Common myeloid progenitor, CD34-positive (primary cell): ENCODE measurements around the gene UBE2I.

Source experiments
- CTCF ChIA-PET: fragments of 350-600 bp; sonication (Branson Sonifier 250); formaldehyde crosslinking; loops from one replicate; lab custom pipeline; 2021; ENCODE audit warnings: antibody characterized with exemption; lab: Charles Lee
- POLR2A ChIA-PET: fragments of 350-600 bp; sonication (Branson Sonifier 250); formaldehyde crosslinking; loops from one replicate; lab custom pipeline; 2021; ENCODE audit warnings: antibody characterized with exemption; lab: Charles Lee
- DNase-seq, 3 donors: peaks; one replicate each; pipeline versions ENCODE4 v3.0.0 to v3.0.0-alpha.2; 2013
- H3K27ac ChIP-seq, 2 experiments: 1 replicate in 1 of 2; 2 replicates in 1 of 2; pipeline ENCODE4 v1.7.0; 2013; ENCODE audit warnings: inconsistent platforms in 2 of 2, low read length in 2 of 2, mild to moderate bottlenecking in 2 of 2, low read depth in 1 of 2, moderate library complexity in 1 of 2; ENCODE audit not compliant: severe bottlenecking in 2 of 2, insufficient read depth in 1 of 2, poor library complexity in 1 of 2
- H3K27me3 ChIP-seq, 5 experiments: replicated peaks in 2 of 5; 1 replicate in 3 of 5; 2 replicates in 2 of 5; pipeline versions ENCODE4 v1.6.1 to v1.7.0; 2013; ENCODE audit warnings: low read length in 4 of 5, mild to moderate bottlenecking in 2 of 5, moderate library complexity in 2 of 5, inconsistent platforms in 1 of 5; ENCODE audit not compliant: insufficient read depth in 5 of 5, control insufficient read depth in 4 of 5
- H3K36me3 ChIP-seq, 4 experiments: 1 replicate in 2 of 4; 2 replicates in 2 of 4; pipeline versions ENCODE4 v1.6.1 to v1.7.0; 2013; ENCODE audit warnings: low read length in 3 of 4, control low read depth in 1 of 4, mild to moderate bottlenecking in 1 of 4; ENCODE audit not compliant: control insufficient read depth in 4 of 4, insufficient read depth in 4 of 4
- H3K4me1 ChIP-seq, 4 experiments: 1 replicate in 3 of 4; 2 replicates in 1 of 4; pipeline versions ENCODE4 v1.6.1 to v1.7.1; 2013; ENCODE audit warnings: low read length in 3 of 4, mild to moderate bottlenecking in 3 of 4, control low read depth in 1 of 4, inconsistent platforms in 1 of 4, moderate library complexity in 1 of 4; ENCODE audit not compliant: control insufficient read depth in 4 of 4, insufficient read depth in 4 of 4; ENCODE audit errors: control extremely low read depth in 1 of 4
- H3K4me3 ChIP-seq, 7 experiments: 1 replicate in 4 of 7; 2 replicates in 3 of 7; pipeline versions ENCODE4 v1.5.1 to v1.7.0; 2013; ENCODE audit warnings: mild to moderate bottlenecking in 7 of 7, low read length in 6 of 7, moderate library complexity in 6 of 7, inconsistent platforms in 2 of 7, low read depth in 2 of 7, control low read depth in 1 of 7; ENCODE audit not compliant: insufficient read depth in 4 of 7, control insufficient read depth in 1 of 7; ENCODE audit errors: extremely low read depth in 1 of 7
- H3K9me3 ChIP-seq, 5 experiments: 1 replicate in 4 of 5; 2 replicates in 1 of 5; pipeline versions ENCODE4 v1.6.1 to v1.7.1; 2013; ENCODE audit warnings: low read length in 4 of 5, mild to moderate bottlenecking in 2 of 5, inconsistent platforms in 1 of 5, low read depth in 1 of 5, moderate library complexity in 1 of 5; ENCODE audit not compliant: control insufficient read depth in 4 of 5, insufficient read depth in 2 of 5; ENCODE audit errors: control extremely low read depth in 1 of 5
- WGBS: methylation state at CpG from one replicate; pipeline ENCODE4 v1.1.5; 2013; ENCODE audit not compliant: insufficient coverage; 5-methylcytosine and 5-hydroxymethylcytosine counted together

The UBE2I gene

GRCh38 chr16:1324286-1324826, 14.9 kb downstream of the UBE2I start:
- ChIA-PET CTCF (interaction anchor here (1.6 kb wide), 1 partner anchor 13 kb away, joined by 4 read pairs; no protein-coding TSS in a partner anchor), POLR2A (interaction anchor here (0.7 kb wide), 1 partner anchor 15 kb away, joined by 3 read pairs; the partner anchor contains the start of gene UBE2I)
- Histone ChIP-seq H3K4me1 (no peaks in the 10 kb centered on the region), H3K27me3 (no peaks in the 10 kb centered on the region), H3K9me3 (no peaks in the 10 kb centered on the region), H3K36me3 (peaks cover 0 to 58% (median 43%) of the 10 kb centered on the region in 4 experiments), H3K27ac (no peak overlapping the region), H3K4me3 (no peak overlapping the region)
- no peak for DNase-seq
- WGBS, result 89% methylated on average over 20 of the region's 22 CpGs

GRCh38 chr16:1325261-1325660, 15.8 kb downstream of the UBE2I start:
- peaks cover 0 to 49% (median 35%) of the 10 kb centered on the region in 4 experiments for H3K36me3 ChIP-seq
- no peak overlapping the region for H3K27ac ChIP-seq
- DNase-seq, result no peak
- WGBS, result 97% methylated on average over 12 of the region's 15 CpGs
- ChIA-PET CTCF (interaction anchor here (1.4 kb wide), 1 partner anchor 11 kb away, joined by 3 read pairs; no protein-coding TSS in a partner anchor), POLR2A (no interaction called here)
- H3K9me3 ChIP-seq, result peaks cover 0 to under 1% (median 0%) of the 10 kb centered on the region in 5 experiments
- no peaks in the 10 kb centered on the region for H3K4me1 ChIP-seq
- H3K27me3 ChIP-seq, result peaks cover 0 to 4% (median 0%) of the 10 kb centered on the region in 5 experiments
- H3K4me3 ChIP-seq, result no peak overlapping the region

- peaks cover 0 to under 1% (median under 1%) of the 10 kb centered on the region in 4 experiments for H3K4me1 ChIP-seq
- 90% methylated on average over 20 of the region's 20 CpGs for WGBS
- no peak overlapping the region for H3K4me3 ChIP-seq
- ChIA-PET CTCF (interaction anchor here (0.9 to 1.4 kb wide), 2 partner anchors 11 to 14 kb away, joined by 3 read pairs; no protein-coding TSS in a partner anchor), POLR2A (interaction anchor here (0.6 kb wide), 1 partner anchor 51 kb away, joined by 4 read pairs; no protein-coding TSS in a partner anchor)
- peaks cover 0 to 4% (median 2%) of the 10 kb centered on the region in 5 experiments for H3K9me3 ChIP-seq
- H3K27me3 ChIP-seq, result peaks cover 0 to 9% (median 0%) of the 10 kb centered on the region in 5 experiments
- H3K36me3 ChIP-seq, result peaks cover 0 to 44% (median 30%) of the 10 kb centered on the region in 4 experiments
- H3K27ac ChIP-seq, result no peak overlapping the region
- no peak for DNase-seq
Measured at GRCh38 chr16:1325673-1326371, 16.4 kb downstream of the UBE2I start.

- H3K4me3 ChIP-seq, result no peak overlapping the region
- peaks cover 0 to 39% (median 27%) of the 10 kb centered on the region in 4 experiments for H3K36me3 ChIP-seq
- WGBS, result 93% methylated on average over 9 of the region's 17 CpGs
- DNase-seq, result no peak
- peaks cover 0 to 6% (median 3%) of the 10 kb centered on the region in 4 experiments for H3K4me1 ChIP-seq
- H3K27ac ChIP-seq, result no peak overlapping the region
- ChIA-PET CTCF (interaction anchor here (0.9 to 1.4 kb wide), 2 partner anchors 12 to 13 kb away, joined by 3 read pairs; no protein-coding TSS in a partner anchor), POLR2A (interaction anchor here (0.6 kb wide), 1 partner anchor 51 kb away, joined by 4 read pairs; no protein-coding TSS in a partner anchor)
- peaks cover 0 to 4% (median 2%) of the 10 kb centered on the region in 5 experiments for H3K9me3 ChIP-seq
- H3K27me3 ChIP-seq, result peaks cover 0 to 15% (median 0%) of the 10 kb centered on the region in 5 experiments
Measured at GRCh38 chr16:1326391-1326790, 17.0 kb downstream of the UBE2I start.

- 93% methylated on average over 14 of the region's 17 CpGs for WGBS
Measured at GRCh38 chr16:1326946-1327618, 17.6 kb downstream of the UBE2I start.

GRCh38 chr16:1327619-1327947, 18.1 kb downstream of the UBE2I start:
- ChIA-PET CTCF (interaction anchor here (0.7 kb wide), 1 partner anchor 37 kb away, joined by 3 read pairs; no protein-coding TSS in a partner anchor), POLR2A (no interaction called here)
- Histone ChIP-seq H3K4me3 (no peak overlapping the region), H3K4me1 (peaks cover 0 to 18% (median 15%) of the 10 kb centered on the region in 4 experiments), H3K27me3 (peaks cover 0 to 27% (median 7%) of the 10 kb centered on the region in 5 experiments), H3K27ac (no peak overlapping the region), H3K36me3 (peaks cover 0 to 30% (median 23%) of the 10 kb centered on the region in 4 experiments), H3K9me3 (peaks cover 0 to 4% (median 2%) of the 10 kb centered on the region in 5 experiments)
- WGBS, result 95% methylated on average over 4 of the region's 5 CpGs
- no peak for DNase-seq

More at GRCh38 chr16:1326946-1327618, 17.6 kb downstream of the UBE2I start:
- Histone ChIP-seq H3K4me1 (peaks cover 0 to 13% (median 10%) of the 10 kb centered on the region in 4 experiments), H3K4me3 (no peak overlapping the region), H3K9me3 (peaks cover 0 to 4% (median 2%) of the 10 kb centered on the region in 5 experiments), H3K27me3 (peaks cover 0 to 22% (median 2%) of the 10 kb centered on the region in 5 experiments), H3K27ac (no peak overlapping the region), H3K36me3 (peaks cover 0 to 33% (median 23%) of the 10 kb centered on the region in 4 experiments)
- POLR2A ChIA-PET, result no interaction called here
- no peak for DNase-seq
- CTCF ChIA-PET, result interaction anchor here (0.7 to 0.9 kb wide), 2 partner anchors 12 to 37 kb away, joined by 3 read pairs; no protein-coding TSS in a partner anchor
